SJCRH30 (cell line): Measurements from ENCODE around the gene ME3. TPM values are rescaled to one million over a fixed set of nuclear protein-coding genes. Genes with fewer than 3 reads are reported as not detected.

ENCODE experiments used
- DNase-seq, 2 experiments: peaks; one replicate each; pipeline ENCODE4 v3.0.0-alpha.2; 2015 to 2020
- H3K27ac ChIP-seq: fragments of 250-450 bp; sonication (Bioruptor Pico); 2 replicates; pipeline ENCODE4 v1.5.1; 2020; ENCODE audit warnings: mild to moderate bottlenecking, moderate library complexity
- H3K27me3 ChIP-seq: fragments of 250-450 bp; sonication (Bioruptor Pico); 2 replicates; pipeline ENCODE4 v1.5.1; 2020; ENCODE audit warnings: mild to moderate bottlenecking, moderate library complexity
- H3K36me3 ChIP-seq: fragments of 250-450 bp; sonication (Bioruptor Pico); 2 replicates; pipeline ENCODE4 v1.5.1; 2020; ENCODE audit warnings: mild to moderate bottlenecking, moderate library complexity
- H3K4me1 ChIP-seq: fragments of 250-450 bp; sonication (Bioruptor Pico); 2 replicates; pipeline ENCODE4 v1.5.1; 2020; ENCODE audit warnings: mild to moderate bottlenecking, moderate library complexity
- H3K4me3 ChIP-seq: fragments of 250-450 bp; sonication (Bioruptor Pico); 2 replicates; pipeline ENCODE4 v1.5.1; 2020; ENCODE audit warnings: mild to moderate bottlenecking, moderate library complexity
- H3K9me3 ChIP-seq: fragments of 250-450 bp; sonication (Bioruptor Pico); replicated peaks from 2 replicates; pipeline ENCODE4 v1.5.1; 2020; ENCODE audit warnings: mild to moderate bottlenecking, moderate library complexity
- total RNA-seq: library from RNA; depleted of rRNA; stranded (reverse); fragments of >200 nt; shearing (Covaris generic); gene quantifications from 2 replicates; pipeline ENCODE4 v1.2.3, GENCODE V29; 2014

Gene ME3
- total RNA-seq, 1 experiment from 2014 or later: not detected

DNA sequence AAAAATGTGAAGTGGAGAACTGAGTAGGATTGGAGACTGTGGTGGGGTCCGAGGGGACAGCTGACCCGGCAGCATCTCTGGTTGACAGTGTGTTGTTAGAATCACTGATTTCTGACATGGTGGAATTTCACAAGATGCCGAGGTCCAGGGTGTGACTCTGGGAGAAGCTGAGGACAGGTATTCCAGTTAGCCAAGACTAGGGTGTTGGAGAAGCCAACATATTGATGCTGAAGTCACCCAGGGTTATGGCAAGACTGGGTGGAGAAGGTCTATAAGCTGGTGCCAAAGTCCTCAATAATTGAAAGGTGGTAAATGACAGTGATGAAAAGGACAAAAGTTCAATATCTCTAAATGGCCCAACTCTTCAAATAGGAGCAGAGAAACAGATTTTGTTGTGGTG lies 86.1 kb downstream of the ME3 start:
- Histone ChIP-seq H3K4me1 (no peaks in the 10 kb centered on the region), H3K27ac (no peak overlapping the region), H3K4me3 (no peak overlapping the region), H3K9me3 (no peaks in the 10 kb centered on the region), H3K27me3 (no peaks in the 10 kb centered on the region), H3K36me3 (no peaks in the 10 kb centered on the region)
- DNase-seq: no peak

DNA sequence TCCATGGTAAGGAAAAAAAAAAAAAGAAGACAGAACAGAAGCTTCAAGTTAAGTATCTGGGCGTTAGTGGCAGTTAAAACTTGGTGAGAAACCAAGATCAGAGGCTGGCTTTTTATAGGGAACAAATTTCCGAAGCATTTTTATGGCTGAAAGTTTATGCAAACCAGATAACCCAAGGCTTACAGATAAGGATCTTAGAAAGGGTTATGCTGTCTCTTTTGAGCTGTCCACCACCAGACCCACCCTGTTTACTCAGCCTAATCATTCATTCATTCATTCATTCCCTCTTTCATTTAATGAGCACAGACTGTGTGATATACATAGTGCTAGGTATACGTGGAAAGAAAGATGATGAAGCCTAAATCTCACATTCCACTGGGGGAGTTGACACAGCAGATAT lies 89.5 kb downstream of the ME3 start:
- no peak for DNase-seq
- Histone ChIP-seq H3K9me3 (no peaks in the 10 kb centered on the region), H3K4me3 (no peak overlapping the region), H3K27ac (no peak overlapping the region), H3K4me1 (no peaks in the 10 kb centered on the region), H3K36me3 (no peaks in the 10 kb centered on the region), H3K27me3 (no peaks in the 10 kb centered on the region; the same call in 1 of the 2 replicates)

DNA sequence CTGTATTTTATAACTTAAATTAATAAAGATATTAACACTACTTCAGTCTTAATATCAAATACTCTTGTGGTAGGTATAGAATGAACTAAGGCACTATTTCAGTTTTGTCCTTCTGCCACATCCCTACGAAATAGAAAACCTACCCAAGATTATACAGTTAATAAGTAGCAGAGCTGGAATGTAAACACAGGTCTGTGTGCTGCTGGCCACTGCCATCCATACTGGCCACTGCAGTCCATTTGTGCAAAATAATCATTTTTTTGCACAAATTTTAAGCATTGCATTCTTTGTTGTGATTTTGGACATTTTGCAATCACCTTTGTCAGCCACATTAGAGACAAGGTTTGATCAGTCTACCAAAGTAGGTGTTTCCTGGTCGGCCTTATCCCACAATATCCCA lies 91.9 kb downstream of the ME3 start:
- no peak overlapping the region for H3K27ac ChIP-seq
- H3K9me3 ChIP-seq: no peaks in the 10 kb centered on the region
- H3K27me3 ChIP-seq: no peaks in the 10 kb centered on the region; the same call in 1 of the 2 replicates
- no peaks in the 10 kb centered on the region for H3K36me3 ChIP-seq
- no peak overlapping the region for H3K4me3 ChIP-seq
- no peak for DNase-seq
- H3K4me1 ChIP-seq: no peaks in the 10 kb centered on the region

DNA sequence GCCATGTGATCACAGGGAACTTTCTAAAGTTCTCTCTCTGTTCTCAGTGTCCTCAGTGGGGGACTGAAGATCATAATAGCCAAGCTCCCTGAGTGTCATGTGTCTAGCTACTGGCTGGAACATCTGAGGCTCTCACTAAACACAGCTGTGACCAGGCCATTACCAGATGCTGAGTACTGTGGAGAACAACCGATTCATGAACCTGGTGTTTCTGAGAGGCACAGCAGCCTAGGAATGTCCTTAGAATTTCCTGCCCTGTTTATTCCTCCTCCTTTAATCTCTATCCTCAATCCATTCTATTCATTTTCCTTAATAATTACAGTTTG lies 93.0 kb downstream of the ME3 start:
- Histone ChIP-seq H3K27ac (no peak overlapping the region), H3K4me1 (no peaks in the 10 kb centered on the region), H3K4me3 (no peak overlapping the region), H3K9me3 (no peaks in the 10 kb centered on the region), H3K27me3 (no peaks in the 10 kb centered on the region; the same call in 1 of the 2 replicates), H3K36me3 (no peaks in the 10 kb centered on the region)
- no peak for DNase-seq

DNA sequence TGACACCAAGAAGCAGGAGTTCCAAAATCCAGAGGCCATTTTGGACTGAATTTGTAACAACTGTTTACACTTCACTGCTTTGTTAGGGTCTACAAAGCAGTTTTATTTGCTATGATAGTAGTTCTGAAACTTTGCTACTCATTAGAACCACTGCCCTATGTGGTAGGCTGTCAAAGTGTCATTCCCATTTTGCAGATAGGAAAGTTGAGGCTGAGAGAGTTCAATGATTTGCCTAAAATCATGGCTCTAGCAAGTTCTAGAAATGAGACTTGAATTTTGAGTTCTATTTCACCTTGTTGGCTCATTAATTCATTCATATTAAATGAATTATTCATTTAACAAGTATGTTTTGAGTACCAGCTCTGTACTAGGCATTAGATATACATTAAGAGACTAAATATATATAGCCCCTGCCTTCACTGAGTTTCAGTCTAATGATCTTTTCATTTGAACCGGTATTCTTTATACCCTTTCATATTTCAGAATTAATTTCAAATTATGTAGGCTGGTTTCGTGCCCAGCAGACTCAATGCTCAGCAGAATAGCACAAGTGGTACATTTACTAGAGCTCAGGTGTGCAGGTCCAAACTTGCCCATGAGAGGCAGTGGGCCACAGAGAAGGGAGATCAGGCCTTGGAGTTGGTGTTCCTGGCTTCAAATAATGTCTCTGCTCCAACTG lies 93.5 kb downstream of the ME3 start:
- no peak for DNase-seq

DNA sequence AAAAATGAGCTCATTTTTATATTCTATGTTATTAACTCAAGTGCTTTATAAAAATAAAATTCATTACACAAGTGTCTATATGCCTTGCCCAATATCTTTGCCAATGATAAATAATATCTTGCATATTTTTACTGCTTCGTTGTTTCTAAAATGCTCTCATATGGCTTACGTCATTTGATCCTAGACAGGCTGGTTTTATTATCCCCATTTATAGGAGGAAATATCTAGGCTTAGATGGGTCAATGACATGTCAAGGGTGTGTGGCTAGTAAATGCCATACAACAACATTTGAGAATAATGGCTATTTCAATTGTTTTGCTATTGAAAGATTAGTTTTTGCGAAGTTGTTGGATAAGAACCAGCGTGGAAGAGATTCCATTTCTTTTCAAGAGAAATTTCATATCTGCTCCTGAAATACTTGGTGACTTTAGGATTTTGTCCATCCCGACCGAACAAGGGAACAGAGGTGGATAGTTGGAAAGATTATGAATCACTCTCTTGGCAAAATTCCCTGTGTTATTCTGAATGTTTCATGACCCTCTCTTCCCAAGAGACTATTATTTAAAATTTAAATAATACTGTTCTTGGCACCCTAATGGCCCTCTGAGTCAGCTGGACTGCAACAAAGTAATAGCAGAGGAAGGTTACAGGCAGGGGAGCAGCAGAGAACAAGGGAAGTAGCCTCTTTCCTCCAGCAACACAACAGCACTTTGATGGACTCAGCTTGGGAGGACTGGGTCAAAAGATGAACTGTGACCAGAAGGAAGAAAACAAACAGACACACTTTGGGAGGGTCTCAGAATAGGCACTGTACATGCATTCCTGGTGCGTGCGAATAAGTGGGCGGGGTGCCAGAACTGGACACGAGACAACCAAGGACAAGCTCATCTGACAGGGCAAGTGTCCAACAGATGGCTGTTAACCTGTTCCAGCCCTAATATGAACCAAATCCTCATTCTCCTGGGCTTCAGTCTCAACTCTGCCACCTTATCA lies 94.5 kb downstream of the ME3 start:
- Histone ChIP-seq H3K9me3 (no peaks in the 10 kb centered on the region; the same call in 1 of the 2 replicates), H3K4me1 (no peaks in the 10 kb centered on the region), H3K27me3 (no peaks in the 10 kb centered on the region; the same call in 1 of the 2 replicates), H3K27ac (no peak overlapping the region), H3K36me3 (no peaks in the 10 kb centered on the region), H3K4me3 (no peak overlapping the region)
- DNase-seq: no peak

More for the DNA sequence above, 93.5 kb downstream of the ME3 start:
- Histone ChIP-seq H3K9me3 (no peaks in the 10 kb centered on the region), H3K4me3 (no peak overlapping the region), H3K27me3 (no peaks in the 10 kb centered on the region; the same call in 1 of the 2 replicates), H3K4me1 (no peaks in the 10 kb centered on the region), H3K36me3 (no peaks in the 10 kb centered on the region), H3K27ac (no peak overlapping the region)

DNA sequence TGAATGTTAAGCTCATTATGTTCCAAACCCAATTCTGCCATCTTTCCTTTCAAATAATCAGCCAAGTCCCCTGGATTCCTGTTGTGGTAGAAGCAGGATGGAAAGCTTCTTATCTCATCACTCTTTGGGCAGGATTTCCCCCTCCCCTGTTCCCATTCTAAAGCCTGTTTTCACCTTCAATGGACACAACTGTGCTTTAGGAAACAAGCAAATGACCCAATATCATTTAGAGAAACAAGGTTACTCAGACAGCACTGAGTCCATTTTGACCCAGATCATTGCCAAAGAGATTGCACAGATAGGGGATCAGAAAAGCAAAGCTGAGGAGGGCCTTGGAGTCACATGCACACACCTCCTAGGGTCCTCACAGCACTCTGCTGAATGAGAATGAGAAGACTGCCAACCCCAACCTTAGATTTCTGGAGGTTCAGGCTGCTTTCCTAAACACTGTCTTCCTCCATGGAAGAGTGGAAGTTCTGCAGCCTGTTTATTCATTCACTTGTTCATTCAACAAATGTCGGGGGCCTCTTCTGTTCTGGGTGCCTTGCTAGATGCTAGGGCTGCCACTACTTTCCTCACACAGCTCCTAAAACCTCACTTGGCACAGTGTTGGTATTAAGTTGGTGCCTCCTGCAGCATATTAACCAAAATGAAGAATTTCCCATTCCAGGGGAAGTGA lies 95.3 kb downstream of the ME3 start:
- Histone ChIP-seq H3K4me3 (no peak overlapping the region), H3K36me3 (no peaks in the 10 kb centered on the region), H3K4me1 (no peaks in the 10 kb centered on the region), H3K27me3 (no peaks in the 10 kb centered on the region; the same call in 1 of the 2 replicates), H3K9me3 (no peaks in the 10 kb centered on the region; the same call in 1 of the 2 replicates), H3K27ac (no peak overlapping the region)
- DNase-seq: no peak

DNA sequence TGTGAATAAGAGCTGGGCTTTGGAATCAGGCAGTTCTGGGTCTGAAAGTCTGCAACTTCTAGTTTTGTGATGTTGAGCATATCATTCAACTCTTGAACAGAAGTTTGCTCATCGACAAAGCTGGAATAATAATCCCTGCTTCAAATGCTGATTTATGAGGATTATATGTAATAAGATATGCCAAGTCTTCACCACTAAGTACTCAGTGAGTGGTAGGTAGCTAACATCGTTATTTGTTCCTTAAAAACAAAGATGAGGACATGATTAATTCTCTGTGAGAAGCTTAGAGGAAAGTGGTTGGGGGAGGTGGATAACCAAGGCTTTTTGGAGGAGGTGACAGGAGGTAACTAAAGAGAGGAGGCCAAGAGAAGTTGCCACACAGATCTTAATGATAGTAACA lies 96.5 kb downstream of the ME3 start:
- DNase-seq: no peak
- Histone ChIP-seq H3K36me3 (no peaks in the 10 kb centered on the region), H3K9me3 (no peaks in the 10 kb centered on the region; the same call in 1 of the 2 replicates), H3K4me1 (no peaks in the 10 kb centered on the region), H3K4me3 (no peak overlapping the region), H3K27ac (no peak overlapping the region), H3K27me3 (no peaks in the 10 kb centered on the region; the same call in 1 of the 2 replicates)

DNA sequence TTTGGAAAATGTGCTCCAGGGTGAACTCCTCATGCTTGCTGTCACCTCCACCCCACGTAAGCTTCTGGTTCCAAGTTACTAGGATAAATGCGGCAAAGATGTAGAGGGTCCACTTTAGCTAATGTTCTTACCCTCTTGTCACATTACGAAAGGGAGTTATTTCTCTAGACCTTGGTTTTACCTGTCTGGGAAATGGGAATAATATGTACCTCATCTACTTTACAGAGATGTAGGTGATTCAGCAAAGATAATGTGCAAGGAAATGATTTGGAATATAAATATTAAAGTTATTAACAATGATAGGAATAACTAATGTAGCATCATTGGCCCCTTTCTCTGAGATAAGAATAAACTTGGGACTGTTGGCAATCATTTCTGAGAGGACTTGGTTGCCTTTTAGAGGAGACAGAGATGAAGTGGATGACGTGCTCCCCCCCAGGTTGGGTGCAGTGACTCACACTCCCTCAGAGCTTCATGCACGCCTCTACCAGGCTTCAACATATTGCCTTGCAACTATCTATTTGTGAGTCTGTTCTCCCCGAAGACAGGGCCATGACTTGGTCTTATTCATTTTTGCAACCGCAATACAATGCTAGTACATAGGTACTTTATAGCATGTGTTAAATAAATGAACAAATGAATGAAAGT lies 97.1 kb downstream of the ME3 start:
- Histone ChIP-seq H3K4me3 (no peak overlapping the region), H3K27me3 (no peaks in the 10 kb centered on the region; the same call in 1 of the 2 replicates), H3K36me3 (no peaks in the 10 kb centered on the region), H3K27ac (no peak overlapping the region), H3K4me1 (no peaks in the 10 kb centered on the region), H3K9me3 (no peaks in the 10 kb centered on the region; the same call in 1 of the 2 replicates)
- DNase-seq: no peak

DNA sequence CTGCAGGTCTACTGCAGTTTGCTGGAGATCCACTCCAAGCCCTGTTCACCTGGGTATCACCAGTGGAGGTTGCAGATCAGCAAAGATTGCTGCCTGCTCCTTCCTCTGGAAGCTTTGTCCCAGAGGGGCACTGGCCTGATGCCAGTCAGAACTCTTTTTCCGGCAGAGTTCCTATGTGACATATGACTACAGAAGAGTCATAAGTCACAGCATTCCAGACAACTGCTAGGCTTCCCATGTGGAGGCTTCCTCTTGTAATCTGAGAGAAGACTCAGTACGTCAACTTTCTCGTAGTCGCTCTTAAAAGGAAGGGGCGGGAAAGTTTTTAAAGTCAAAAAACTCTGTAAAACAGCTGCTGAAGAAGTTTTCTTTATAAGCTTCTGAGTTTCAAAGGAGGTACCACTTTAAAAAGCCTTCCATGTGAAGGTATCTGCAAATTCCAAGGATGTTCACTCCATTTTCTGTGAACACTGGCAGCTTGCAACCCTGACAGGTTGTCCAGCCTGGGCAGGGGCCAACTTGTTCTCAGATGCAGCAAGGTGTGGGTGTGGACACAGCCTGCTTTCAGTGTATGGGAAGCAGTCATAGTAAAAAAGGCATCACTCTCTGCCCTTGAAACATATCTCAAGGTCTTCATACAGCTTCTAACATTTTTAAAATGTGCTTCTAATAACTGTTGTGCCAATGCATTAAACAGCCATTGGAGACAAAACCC lies 97.8 kb downstream of the ME3 start:
- Histone ChIP-seq H3K27me3 (no peaks in the 10 kb centered on the region), H3K4me1 (no peaks in the 10 kb centered on the region), H3K4me3 (no peak overlapping the region), H3K27ac (no peak overlapping the region), H3K9me3 (no peaks in the 10 kb centered on the region; the same call in 1 of the 2 replicates), H3K36me3 (no peaks in the 10 kb centered on the region)
- DNase-seq: no peak

DNA sequence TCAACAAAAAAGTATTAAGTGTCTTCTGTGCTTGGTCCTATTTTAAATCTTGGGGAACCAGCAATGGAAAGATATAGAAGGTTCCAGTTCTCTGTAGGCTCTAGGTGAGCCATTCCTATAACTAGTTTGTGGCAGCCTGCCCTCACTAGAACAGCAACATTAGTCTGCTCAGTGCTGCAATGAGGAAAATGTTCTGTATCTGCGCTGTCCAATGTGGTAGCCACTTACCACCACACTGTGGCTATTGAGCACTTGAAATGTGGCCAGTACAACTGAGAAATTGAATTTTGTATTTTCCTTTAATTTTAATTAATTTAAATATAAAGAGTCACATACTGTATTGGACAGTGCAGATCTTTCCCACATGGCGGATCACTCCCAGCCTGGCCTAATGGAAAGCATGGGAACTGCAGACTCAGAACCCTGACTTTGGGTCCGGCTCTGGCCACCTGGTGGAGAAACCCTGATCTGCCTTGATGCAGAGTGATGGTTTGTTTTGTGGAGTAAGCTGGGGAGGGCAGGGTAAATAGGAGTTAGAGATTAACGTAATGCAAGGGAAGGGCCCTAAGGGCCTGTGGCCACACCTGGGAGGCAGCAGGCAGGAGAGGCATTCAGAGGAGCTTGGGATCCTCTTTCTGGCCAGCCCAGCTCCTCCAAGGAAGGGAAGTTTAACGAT lies 101.0 kb downstream of the ME3 start:
- Histone ChIP-seq H3K27me3 (no peaks in the 10 kb centered on the region), H3K36me3 (no peaks in the 10 kb centered on the region), H3K4me3 (no peak overlapping the region), H3K4me1 (no peaks in the 10 kb centered on the region), H3K27ac (no peak overlapping the region), H3K9me3 (no peaks in the 10 kb centered on the region; the same call in 1 of the 2 replicates)
- DNase-seq: peak; percentile 17 to 49

DNA sequence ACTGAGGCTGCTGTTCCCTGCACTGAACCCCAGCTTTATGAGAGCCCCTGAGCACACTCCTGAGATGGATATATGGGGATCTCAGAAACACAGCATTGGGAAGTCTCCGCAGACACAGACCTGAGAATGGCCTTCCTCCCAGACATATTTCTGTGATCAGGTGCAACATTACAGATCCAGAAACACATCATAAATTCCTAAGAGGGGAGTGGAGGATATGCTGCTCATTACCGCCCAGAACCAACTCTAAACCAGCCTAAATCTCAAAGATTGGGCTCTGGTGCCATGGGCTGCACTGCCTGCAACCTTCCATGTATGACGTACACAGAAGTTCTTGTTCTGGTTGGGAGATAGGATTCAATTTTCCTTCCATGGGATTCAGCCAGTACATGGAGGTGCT lies 102.0 kb downstream of the ME3 start:
- Histone ChIP-seq H3K27me3 (no peaks in the 10 kb centered on the region), H3K27ac (no peak overlapping the region), H3K4me1 (no peaks in the 10 kb centered on the region), H3K36me3 (no peaks in the 10 kb centered on the region), H3K4me3 (no peak overlapping the region), H3K9me3 (no peaks in the 10 kb centered on the region; the same call in 1 of the 2 replicates)
- DNase-seq: no peak

DNA sequence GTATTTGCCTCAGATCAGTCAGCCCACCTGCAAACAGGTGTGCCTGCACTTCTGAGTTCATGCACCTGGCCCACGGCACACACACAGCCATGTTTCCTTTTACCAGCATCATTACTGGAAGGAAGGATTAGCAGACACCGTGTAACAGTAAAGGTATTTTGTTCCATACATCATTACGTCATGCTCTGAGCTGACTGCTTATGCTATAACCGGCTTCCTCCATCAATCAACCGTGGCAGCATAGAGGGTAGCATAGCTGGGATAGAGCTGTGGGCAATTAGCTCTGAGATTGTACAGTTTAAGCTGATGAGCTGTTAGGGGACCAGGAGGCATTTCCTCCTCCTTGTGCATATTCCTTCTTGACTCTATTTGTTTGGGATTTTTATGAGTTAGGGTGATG lies 102.4 kb downstream of the ME3 start:
- no peaks in the 10 kb centered on the region for H3K36me3 ChIP-seq
- no peaks in the 10 kb centered on the region for H3K4me1 ChIP-seq
- DNase-seq: no peak
- no peak overlapping the region for H3K4me3 ChIP-seq
- no peak overlapping the region for H3K27ac ChIP-seq
- no peaks in the 10 kb centered on the region for H3K27me3 ChIP-seq
- H3K9me3 ChIP-seq: no peaks in the 10 kb centered on the region; the same call in 1 of the 2 replicates
